ENCODE results near the gene NTPCR.

The NTPCR gene

GRCh38 chr1:232965124-232965911 lies 14.9 kb downstream of the NTPCR start:
- no peak for DNase-seq

DNA sequence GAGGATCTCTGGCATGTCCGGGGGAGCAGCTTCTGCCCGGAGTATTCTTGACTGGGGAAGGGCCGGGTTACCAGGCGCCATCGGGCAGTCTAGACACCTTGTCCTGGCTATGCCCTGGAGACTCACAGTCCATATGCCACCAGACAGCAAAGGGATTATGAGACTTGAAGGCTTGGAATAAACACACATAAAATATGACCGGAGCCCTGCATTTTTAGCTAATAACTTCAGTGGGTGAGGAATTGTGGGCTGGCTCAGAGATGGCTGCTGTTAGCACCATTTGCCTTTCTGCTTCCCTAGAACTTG lies 15.5 kb downstream of the NTPCR start:
- DNase-seq = no peak

DNA sequence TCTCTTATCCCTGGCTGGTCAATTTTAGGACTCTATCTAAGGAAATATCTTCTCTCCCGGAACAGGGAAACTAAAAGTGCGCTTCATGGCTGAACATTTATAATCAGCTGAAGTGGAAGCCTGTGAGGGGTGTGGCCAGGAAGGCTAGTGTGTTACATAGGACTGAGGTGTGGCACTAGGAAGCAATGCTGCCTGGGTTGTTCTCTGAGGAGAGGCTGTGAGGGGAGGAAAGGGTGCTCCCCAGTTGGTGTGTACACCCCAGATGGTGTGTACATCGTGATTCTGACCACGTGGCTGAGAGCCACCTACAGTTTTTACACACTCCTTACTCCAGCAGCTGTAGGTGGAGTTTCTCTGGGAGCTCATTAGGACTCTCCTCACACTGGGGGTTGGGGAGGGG lies 16.3 kb downstream of the NTPCR start:
- DNase-seq = no peak

GRCh38 chr1:232968391-232968790 lies 18.0 kb downstream of the NTPCR start:
- DNase-seq = no peak

- DNase-seq = no peak
Observed at GRCh38 chr1:232968965-232969364, 18.6 kb downstream of the NTPCR start.

- DNase-seq = no peak
Observed at GRCh38 chr1:232969799-232970198, 19.4 kb downstream of the NTPCR start.

DNA sequence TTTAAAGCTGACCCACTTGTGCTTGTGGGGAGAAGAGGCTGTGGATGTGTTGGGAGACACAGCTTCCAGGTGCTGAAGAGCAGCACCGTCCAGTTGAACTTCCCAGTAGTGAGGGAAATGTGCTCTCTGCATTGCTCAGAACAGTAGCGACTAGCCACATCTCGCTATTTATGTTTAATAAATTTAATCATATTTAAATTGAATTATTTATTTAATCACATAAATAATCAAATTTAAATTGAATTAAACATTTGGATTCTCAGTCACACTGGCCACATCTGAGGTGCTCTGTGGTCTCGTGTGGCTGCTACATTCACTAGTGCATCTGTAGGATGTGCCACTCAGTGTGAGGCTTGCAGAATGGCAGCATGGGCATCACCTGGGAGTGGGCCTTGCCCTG lies 20.1 kb downstream of the NTPCR start:
- DNase-seq = no peak

DNA sequence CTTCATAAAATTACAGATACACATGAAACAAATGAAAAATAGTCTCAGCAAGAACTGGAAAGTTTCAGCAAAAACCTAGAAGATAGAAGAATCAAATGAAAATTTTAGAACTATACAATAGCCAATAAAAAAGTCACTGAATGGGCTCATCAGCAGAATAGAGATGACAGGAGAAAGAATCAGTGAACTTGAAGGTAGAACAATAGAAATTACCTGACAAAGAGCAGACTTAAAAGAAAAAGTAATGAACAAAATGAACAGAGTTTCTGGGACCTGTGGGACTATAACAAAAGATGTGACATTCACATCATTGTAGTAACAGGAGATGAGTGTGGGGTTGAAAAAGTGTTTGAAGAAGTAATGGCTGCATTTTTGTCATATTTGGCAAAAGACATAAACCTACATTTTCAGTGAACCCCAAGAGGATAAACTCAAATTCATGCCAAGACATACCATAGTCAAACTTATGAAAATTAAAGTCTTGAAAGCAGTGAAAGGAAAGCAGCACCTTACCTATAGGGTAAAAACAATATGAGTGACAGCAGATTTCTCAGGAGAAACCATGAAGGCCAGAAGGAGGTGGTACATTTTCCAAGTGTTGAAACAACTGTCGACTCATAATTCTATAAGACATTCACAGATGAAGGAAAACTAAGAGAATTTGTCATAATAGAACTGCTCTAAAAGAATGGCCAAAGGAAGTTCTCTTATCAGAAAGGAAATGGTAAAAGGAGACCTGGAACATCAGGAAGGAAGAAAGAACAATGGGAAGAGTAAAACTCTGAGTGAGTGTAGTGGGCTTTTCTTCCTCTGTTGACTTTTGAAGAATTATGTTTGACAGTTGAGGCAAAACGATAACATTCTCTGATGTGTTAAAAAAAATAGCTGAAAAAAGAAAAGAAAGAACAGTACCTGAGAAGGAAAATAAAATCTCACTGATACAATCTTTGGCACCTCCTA lies 23.5 kb downstream of the NTPCR start:
- no peak for DNase-seq

- no peak for DNase-seq
Observed at GRCh38 chr1:232974971-232975370, 24.6 kb downstream of the NTPCR start.

DNA sequence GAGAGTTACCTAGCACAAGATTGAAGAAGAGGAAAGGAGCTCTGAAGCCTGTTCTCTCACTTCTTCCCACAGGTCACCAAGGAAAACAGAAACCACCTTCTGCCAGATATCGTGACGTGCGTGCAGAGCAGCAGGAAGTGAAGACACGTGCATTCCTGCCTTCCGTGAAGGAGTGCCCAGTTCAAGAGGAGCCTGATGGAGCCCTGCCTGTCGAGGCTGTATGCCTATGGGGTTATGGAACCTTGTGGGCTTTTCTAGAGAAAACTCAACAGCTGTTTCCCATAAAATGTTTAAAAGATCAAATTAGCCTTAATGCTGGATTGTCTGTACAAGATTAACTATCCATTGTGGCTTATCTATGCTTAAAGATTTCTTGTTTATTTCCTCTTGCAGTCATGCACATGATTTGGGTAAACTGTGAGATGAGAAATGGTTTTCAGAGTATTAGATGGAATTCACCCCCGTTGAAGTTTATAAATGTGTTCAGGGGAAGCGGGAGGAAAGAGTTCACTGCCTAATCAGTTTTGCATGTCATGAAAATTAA lies 27.8 kb downstream of the NTPCR start:
- DNase-seq = no peak

- DNase-seq = no peak
Observed at GRCh38 chr1:232978815-232979214, 28.4 kb downstream of the NTPCR start.

DNA sequence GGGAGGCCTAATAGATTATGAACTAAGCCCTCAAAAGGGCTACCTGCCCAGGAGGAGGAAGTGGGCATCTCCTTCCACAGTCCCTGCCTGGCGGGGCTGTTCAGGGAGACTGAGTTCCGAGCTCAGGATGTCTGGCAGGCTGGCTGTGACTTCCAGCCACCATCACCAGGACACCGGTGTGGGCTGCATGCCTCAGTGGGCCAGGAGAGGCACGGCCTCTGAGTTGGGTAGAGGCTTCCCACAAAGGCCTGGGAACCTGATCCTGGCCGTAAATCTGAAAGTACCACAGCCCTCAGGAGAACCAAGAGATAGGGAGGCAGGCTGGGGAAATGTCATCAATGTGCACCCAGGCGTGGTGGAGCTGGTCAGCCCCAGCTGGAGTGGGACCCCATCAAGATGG lies 29.1 kb downstream of the NTPCR start:
- DNase-seq = no peak

- no peak for DNase-seq
Observed at GRCh38 chr1:232980355-232980978, 30.1 kb downstream of the NTPCR start.

GRCh38 chr1:232980986-232981560 lies 30.7 kb downstream of the NTPCR start:
- DNase-seq = no peak

GRCh38 chr1:232982238-232982944 lies 32.0 kb downstream of the NTPCR start:
- DNase-seq = no peak

DNA sequence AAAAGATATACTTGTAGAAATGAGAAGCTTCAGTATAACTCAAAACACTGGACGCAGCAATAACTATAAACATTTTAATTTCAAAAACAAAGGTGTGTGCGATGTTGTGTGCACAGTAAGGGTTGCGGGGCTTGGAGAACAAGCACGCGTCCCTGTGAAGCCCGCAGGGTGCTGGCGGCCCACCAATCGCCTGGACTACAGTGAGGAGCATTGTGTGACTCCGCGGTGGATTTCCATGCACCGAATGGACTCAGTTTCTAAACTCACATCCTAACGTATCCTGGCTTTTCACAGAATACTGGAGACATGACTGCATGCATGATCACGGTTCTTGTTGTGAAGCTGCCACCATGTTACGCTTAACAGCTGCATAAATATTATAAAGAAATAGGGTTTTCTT lies 33.0 kb downstream of the NTPCR start:
- no peak for DNase-seq

DNA sequence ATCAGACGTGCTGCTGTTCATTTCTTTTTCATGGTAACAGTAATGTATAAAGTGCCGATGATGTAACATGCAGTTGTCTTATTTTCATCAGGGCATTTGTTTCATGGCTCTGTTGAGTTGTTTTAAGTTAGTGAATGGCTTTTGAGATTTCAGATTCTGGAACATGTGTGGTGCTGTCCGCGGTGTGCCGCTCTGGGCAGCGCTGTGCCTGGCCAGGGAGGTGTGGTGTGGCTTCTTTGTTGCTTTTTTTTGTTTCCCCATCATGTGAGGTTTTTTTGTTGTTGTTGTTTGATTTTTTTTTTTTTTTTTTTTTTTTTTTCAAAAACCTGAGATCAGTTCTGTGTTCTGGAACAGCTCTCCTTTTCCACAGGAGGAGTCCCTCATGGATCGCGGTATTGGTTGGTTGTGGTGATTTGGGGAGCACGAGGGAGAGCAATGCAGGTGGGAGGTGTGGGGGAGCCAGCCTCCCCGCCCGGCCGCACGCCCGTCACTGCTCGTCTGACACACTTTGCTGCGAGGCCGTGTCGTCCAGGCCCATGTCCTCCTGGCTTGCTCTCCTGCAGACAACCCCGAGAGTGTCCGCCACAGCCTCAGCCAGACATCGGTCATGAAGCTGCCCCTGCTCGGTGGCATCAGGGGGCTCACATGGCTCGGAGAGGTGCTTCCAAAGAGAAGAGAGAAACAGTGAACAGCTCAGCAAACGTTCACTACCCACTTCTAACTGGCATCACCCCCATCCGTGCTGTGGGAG lies 33.6 kb downstream of the NTPCR start:
- no peak for DNase-seq

GRCh38 chr1:232984577-232985425 lies 34.4 kb downstream of the NTPCR start:
- DNase-seq = no peak

DNA sequence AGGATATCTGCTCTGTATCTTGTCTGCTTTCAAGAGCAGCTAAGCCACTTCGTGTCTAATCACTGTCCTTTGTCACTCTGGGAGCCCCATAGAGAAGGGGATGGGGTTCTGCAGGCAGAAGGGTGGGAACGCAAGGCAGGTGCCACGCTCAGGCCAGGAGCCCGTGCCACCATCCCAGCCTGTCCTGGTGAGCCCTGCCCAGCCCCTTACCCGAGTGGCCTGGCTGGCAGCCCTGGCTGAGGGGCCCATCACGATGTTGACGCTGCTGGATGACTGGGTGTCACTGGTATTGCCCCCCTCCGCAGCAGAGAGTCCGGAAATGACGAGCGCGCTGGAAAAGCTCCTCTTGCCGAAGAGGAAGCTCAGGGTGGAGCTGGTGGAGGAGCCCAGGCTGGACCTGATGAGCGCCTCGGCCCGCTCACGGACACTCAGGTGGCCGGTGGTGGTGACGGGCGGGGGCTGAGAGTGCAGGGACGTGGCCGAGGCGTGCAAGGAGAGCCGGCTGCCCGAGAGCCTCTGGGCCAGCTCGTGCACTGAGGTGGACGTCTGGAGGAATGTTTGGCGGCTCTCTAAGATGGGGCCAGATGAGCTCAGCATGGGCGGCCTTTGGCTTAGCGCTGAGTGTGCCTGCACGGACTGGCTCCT lies 35.6 kb downstream of the NTPCR start:
- DNase-seq = no peak

GRCh38 chr1:232986527-232986922 lies 36.1 kb downstream of the NTPCR start:
- DNase-seq = no peak

All from NCI-H748 treated with DMSO at 0.1 percent for 48 hours (cell line).